ENCODE data around the gene SLC41A1.

Gene SLC41A1

GRCh38 chr1:205792961-205793673, 19.9 kb downstream of the SLC41A1 start:
- no peak overlapping the region for H3K4me3 ChIP-seq (ENCODE audit: low read depth, low read length)
- no peak for DNase-seq (ENCODE audit: low read depth)
- TF ChIP-seq MYC (IDR thresholded peaks at IDR 0.05; ENCODE audit: low read depth, low read length) = no peak
- no peak for TF ChIP-seq CTCF (IDR thresholded peaks at IDR 0.05; ENCODE audit: low read depth, low read length)
- no peak for TF ChIP-seq MAX (IDR thresholded peaks at IDR 0.05; ENCODE audit: low read depth, low read length)
- no peak for TF ChIP-seq POLR2A (IDR thresholded peaks at IDR 0.05; ENCODE audit: extremely low read depth, insufficient read length)

- TF ChIP-seq CTCF (IDR thresholded peaks at IDR 0.05; ENCODE audit: low read depth, low read length) (no peak), MAX (IDR thresholded peaks at IDR 0.05; ENCODE audit: low read depth, low read length) (no peak), MYC (IDR thresholded peaks at IDR 0.05; ENCODE audit: low read depth, low read length) (no peak), POLR2A (IDR thresholded peaks at IDR 0.05; ENCODE audit: extremely low read depth, insufficient read length) (no peak)
- no peak for DNase-seq (ENCODE audit: low read depth)
- no peak overlapping the region for H3K4me3 ChIP-seq (ENCODE audit: low read depth, low read length)
Observed at GRCh38 chr1:205792481-205792881, 20.5 kb downstream of the SLC41A1 start.

GRCh38 chr1:205791568-205792180, 21.3 kb downstream of the SLC41A1 start:
- TF ChIP-seq POLR2A (IDR thresholded peaks at IDR 0.05; ENCODE audit: extremely low read depth, insufficient read length) (no peak), CTCF (IDR thresholded peaks at IDR 0.05; ENCODE audit: low read depth, low read length) (peak; percentile 91), MAX (IDR thresholded peaks at IDR 0.05; ENCODE audit: low read depth, low read length) (no peak), MYC (IDR thresholded peaks at IDR 0.05; ENCODE audit: low read depth, low read length) (peak; percentile 22; the same call in 1 of the 2 replicates)
- DNase-seq (ENCODE audit: low read depth) = peak; percentile 67
- H3K4me3 ChIP-seq (ENCODE audit: low read depth, low read length) = no peak overlapping the region

GRCh38 chr1:205787287-205787916, 25.6 kb downstream of the SLC41A1 start:
- TF ChIP-seq POLR2A (IDR thresholded peaks at IDR 0.05; ENCODE audit: extremely low read depth, insufficient read length) (no peak), MYC (IDR thresholded peaks at IDR 0.05; ENCODE audit: low read depth, low read length) (no peak), CTCF (IDR thresholded peaks at IDR 0.05; ENCODE audit: low read depth, low read length) (no peak), MAX (IDR thresholded peaks at IDR 0.05; ENCODE audit: low read depth, low read length) (no peak)
- DNase-seq (ENCODE audit: low read depth) = no peak
- H3K4me3 ChIP-seq (ENCODE audit: low read depth, low read length) = no peak overlapping the region

- DNase-seq (ENCODE audit: low read depth) = no peak
- no peak overlapping the region for H3K4me3 ChIP-seq (ENCODE audit: low read depth, low read length)
- TF ChIP-seq MAX (IDR thresholded peaks at IDR 0.05; ENCODE audit: low read depth, low read length) (no peak), CTCF (IDR thresholded peaks at IDR 0.05; ENCODE audit: low read depth, low read length) (no peak), MYC (IDR thresholded peaks at IDR 0.05; ENCODE audit: low read depth, low read length) (no peak), POLR2A (IDR thresholded peaks at IDR 0.05; ENCODE audit: extremely low read depth, insufficient read length) (no peak)
Observed at GRCh38 chr1:205786601-205787000, 26.4 kb downstream of the SLC41A1 start.

Measured in NB4 (cell line).